ENCODE results near the gene APCDD1.
"Not testable (repeated sequence)": the region's sequence is repeated elsewhere in the genome, so short reads cannot be mapped to it uniquely, and the experiment has no call there.

APCDD1 gene

DNA sequence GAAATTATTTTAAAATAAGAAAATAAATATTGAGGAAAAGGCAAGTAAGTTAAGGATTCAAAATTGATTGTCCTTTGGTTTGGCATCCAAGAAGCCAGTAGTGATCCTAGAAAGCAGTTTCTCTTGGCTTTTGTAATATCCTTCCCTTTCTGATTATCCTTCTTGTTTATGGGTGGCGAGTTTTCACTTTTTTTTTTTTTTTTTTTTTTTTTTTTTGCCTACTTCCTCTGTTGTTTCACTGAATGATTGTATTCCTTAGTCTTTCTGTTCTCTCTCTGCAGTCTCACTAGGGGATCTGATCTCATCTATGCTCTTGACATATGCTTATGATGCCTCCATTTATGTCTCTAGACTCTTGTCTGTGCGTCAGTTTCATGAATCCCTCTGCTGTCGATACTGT, 75.6 kb downstream of the APCDD1 start:
- DNase-seq: no peak

GRCh38 chr18:10530852-10531251, 76.4 kb downstream of the APCDD1 start:
- DNase-seq: peak; percentile 49

- no peak for DNase-seq
These were observed 78.7 kb downstream of the APCDD1 start for GRCh38 chr18:10533111-10533510.

- DNase-seq: no peak
These were observed 81.8 kb downstream of the APCDD1 start for GRCh38 chr18:10536280-10536679.

DNA sequence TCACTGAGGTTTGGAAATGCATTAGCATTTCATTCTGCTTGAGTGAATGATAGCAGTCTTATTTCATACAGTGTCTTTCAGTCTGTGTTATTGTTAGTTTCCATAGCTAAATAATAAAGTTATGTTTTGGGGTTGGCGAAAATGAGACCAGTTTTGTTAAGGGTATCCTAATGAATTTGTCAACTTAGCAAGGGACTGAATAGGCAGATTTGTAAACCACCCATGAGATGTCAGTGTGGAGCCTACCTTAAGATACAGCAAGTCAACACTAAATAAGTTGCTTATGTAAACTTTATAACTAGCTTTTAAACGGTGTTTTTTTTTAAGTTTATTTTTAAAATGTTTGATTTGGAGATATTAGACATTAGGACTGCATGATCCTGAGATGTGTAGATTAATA, 83.3 kb downstream of the APCDD1 start:
- no peak for DNase-seq

GRCh38 chr18:10539124-10539523, 84.7 kb downstream of the APCDD1 start:
- not testable (repeated sequence) for DNase-seq
